ENCODE measurements around the gene AKR1D1. TPM values are rescaled to one million over a fixed set of nuclear protein-coding genes. Genes with fewer than 3 reads are reported as not detected.

Gene AKR1D1
- total RNA-seq, 1 experiment from 2014 or later, result 2.3 TPM

DNA sequence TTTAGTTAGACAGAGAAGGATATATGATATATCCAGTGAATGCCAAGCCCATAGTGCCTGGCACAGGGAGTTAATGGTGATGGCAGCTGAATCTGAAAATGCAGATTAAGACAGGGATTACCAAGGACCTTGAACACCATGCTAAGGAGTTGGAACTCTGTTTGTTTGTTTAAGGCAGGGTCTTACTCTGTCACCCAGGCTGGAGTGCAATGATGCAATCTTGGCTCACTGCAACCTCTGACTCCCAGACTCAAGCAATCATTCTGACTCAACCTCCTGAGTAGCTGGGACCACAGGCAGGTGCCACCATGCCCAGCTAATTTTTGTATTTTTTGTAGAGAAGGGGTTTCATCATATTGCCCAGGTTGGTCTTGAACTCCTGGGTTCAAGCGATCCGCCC is 1.6 kb downstream of the AKR1D1 start:
- Mint-ChIP-seq H3K4me3 (ENCODE audit: unreplicated experiment) (no peak overlapping the region), H3K27ac (ENCODE audit: unreplicated experiment) (no peak overlapping the region), H3K36me3 (ENCODE audit: insufficient read depth, unreplicated experiment) (no peaks in the 10 kb centered on the region), H3K4me1 (ENCODE audit: low read depth, unreplicated experiment) (no peaks in the 10 kb centered on the region), H3K27me3 (ENCODE audit: insufficient read depth, unreplicated experiment) (no peaks in the 10 kb centered on the region), H3K9me3 (ENCODE audit: unreplicated experiment) (peaks cover 36% of the 10 kb centered on the region)
- intact Hi-C loops (cut with micrococcal nuclease; ENCODE audit: unreplicated experiment), result no loop called here
- Histone ChIP-seq H3K9me3 (peaks cover 9% of the 10 kb centered on the region; the same call in 1 of the 2 replicates), H3K4me3 (ENCODE audit: low read depth, low read length) (no peak overlapping the region), H3K36me3 (ENCODE audit: control insufficient read depth, insufficient read depth, low read length) (no peaks in the 10 kb centered on the region), H3K4me1 (no peaks in the 10 kb centered on the region), H3K27me3 (replicated peaks; ENCODE audit: control insufficient read depth, insufficient read depth, low read length) (no peaks in the 10 kb centered on the region)
- ChIA-PET CTCF (no interaction called here), POLR2A (interaction anchor here (0.5 kb wide), 1 partner anchor 12 kb away, joined by 3 read pairs; no protein-coding TSS in a partner anchor)
- no peak for DNase-seq
- no TSS peak for BruUV-seq (replicated peaks)
- TF ChIP-seq, protein P1, sequence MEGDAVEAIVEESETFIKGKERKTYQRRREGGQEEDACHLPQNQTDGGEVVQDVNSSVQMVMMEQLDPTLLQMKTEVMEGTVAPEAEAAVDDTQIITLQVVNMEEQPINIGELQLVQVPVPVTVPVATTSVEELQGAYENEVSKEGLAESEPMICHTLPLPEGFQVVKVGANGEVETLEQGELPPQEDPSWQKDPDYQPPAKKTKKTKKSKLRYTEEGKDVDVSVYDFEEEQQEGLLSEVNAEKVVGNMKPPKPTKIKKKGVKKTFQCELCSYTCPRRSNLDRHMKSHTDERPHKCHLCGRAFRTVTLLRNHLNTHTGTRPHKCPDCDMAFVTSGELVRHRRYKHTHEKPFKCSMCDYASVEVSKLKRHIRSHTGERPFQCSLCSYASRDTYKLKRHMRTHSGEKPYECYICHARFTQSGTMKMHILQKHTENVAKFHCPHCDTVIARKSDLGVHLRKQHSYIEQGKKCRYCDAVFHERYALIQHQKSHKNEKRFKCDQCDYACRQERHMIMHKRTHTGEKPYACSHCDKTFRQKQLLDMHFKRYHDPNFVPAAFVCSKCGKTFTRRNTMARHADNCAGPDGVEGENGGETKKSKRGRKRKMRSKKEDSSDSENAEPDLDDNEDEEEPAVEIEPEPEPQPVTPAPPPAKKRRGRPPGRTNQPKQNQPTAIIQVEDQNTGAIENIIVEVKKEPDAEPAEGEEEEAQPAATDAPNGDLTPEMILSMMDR (IDR thresholded peaks at IDR 0.05; ENCODE audit: insufficient read depth in 1 of 2, low read depth in 1 of 2, low read length in 1 of 2, severe bottlenecking in 1 of 2, unreplicated experiment in 1 of 2), result no peak

DNA sequence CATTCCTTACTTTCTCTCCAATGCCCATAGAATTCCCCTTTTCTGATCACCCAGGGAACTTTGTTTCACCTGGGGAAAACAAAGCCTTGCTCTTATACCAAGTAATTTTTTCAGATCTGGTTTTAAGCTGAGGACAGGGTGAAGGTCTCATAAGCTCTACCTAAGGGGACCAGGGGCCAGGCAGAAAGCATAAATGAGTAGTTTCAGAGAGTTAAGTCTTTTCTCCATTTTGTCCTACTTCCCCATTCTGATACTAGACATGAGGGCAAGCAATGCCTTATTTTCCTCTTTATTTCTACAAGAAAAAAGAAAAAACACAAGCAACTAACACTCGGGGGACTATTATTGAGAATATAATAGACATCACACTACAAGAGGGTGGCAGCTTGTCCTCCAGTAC is 2.9 kb downstream of the AKR1D1 start:
- TF ChIP-seq, protein P1 (IDR thresholded peaks at IDR 0.05; ENCODE audit: insufficient read depth in 1 of 2, low read depth in 1 of 2, low read length in 1 of 2, severe bottlenecking in 1 of 2, unreplicated experiment in 1 of 2), result no peak
- Mint-ChIP-seq H3K4me1 (ENCODE audit: low read depth, unreplicated experiment) (no peaks in the 10 kb centered on the region), H3K27ac (ENCODE audit: unreplicated experiment) (no peak overlapping the region), H3K27me3 (ENCODE audit: insufficient read depth, unreplicated experiment) (no peaks in the 10 kb centered on the region), H3K4me3 (ENCODE audit: unreplicated experiment) (no peak overlapping the region), H3K9me3 (ENCODE audit: unreplicated experiment) (peaks cover 27% of the 10 kb centered on the region), H3K36me3 (ENCODE audit: insufficient read depth, unreplicated experiment) (no peaks in the 10 kb centered on the region)
- ChIA-PET CTCF (no interaction called here), POLR2A (no interaction called here)
- Histone ChIP-seq H3K4me1 (no peaks in the 10 kb centered on the region), H3K4me3 (ENCODE audit: low read depth, low read length) (no peak overlapping the region), H3K27me3 (replicated peaks; ENCODE audit: control insufficient read depth, insufficient read depth, low read length) (no peaks in the 10 kb centered on the region), H3K9me3 (peaks cover 6% of the 10 kb centered on the region; the same call in 1 of the 2 replicates), H3K36me3 (ENCODE audit: control insufficient read depth, insufficient read depth, low read length) (no peaks in the 10 kb centered on the region)
- no peak for DNase-seq
- no TSS peak for BruUV-seq (replicated peaks)
- intact Hi-C loops (cut with micrococcal nuclease; ENCODE audit: unreplicated experiment), result no loop called here

DNA sequence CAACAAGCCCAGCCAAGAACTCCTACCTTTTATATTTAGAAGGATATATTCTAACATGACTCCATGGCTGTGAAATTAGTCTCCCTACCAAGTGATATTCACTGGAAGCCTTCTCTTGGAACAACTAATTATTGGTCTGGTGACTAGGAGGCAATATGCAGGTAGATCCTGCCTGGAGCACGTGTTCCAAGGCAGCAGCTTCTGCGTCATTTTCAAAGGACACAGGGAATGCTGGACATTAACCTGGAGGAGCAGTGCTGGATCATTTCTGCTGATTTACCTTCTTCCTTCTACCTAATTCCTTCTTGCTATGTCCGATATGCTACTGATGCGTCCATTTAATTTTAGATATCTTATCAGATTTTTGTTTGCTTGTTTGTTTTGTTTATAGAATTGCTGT is 5.6 kb downstream of the AKR1D1 start:
- intact Hi-C loops (cut with micrococcal nuclease; ENCODE audit: unreplicated experiment), result no loop called here
- no TSS peak for BruUV-seq (replicated peaks)
- Histone ChIP-seq H3K27me3 (replicated peaks; ENCODE audit: control insufficient read depth, insufficient read depth, low read length) (no peaks in the 10 kb centered on the region), H3K9me3 (peaks cover 3% of the 10 kb centered on the region), H3K4me3 (ENCODE audit: low read depth, low read length) (no peak overlapping the region), H3K36me3 (ENCODE audit: control insufficient read depth, insufficient read depth, low read length) (no peaks in the 10 kb centered on the region), H3K4me1 (no peaks in the 10 kb centered on the region)
- TF ChIP-seq, protein P1 (IDR thresholded peaks at IDR 0.05; ENCODE audit: insufficient read depth in 1 of 2, low read depth in 1 of 2, low read length in 1 of 2, severe bottlenecking in 1 of 2, unreplicated experiment in 1 of 2), result no peak
- CTCF ChIA-PET, result no interaction called here
- no peak overlapping the region for H3K27ac Mint-ChIP-seq (ENCODE audit: unreplicated experiment)
- H3K27me3 Mint-ChIP-seq (ENCODE audit: insufficient read depth, unreplicated experiment), result no peaks in the 10 kb centered on the region
- DNase-seq, result no peak
- H3K9me3 Mint-ChIP-seq (ENCODE audit: unreplicated experiment), result peaks cover 11% of the 10 kb centered on the region
- POLR2A ChIA-PET, result no interaction called here
- no peak overlapping the region for H3K4me3 Mint-ChIP-seq (ENCODE audit: unreplicated experiment)
- H3K4me1 Mint-ChIP-seq (ENCODE audit: low read depth, unreplicated experiment), result no peaks in the 10 kb centered on the region
- no peaks in the 10 kb centered on the region for H3K36me3 Mint-ChIP-seq (ENCODE audit: insufficient read depth, unreplicated experiment)

All from Caco-2 (cell line).